ENCODE data around the gene SKAP1. TPM values are rescaled to one million over a fixed set of nuclear protein-coding genes. Genes with fewer than 3 reads are reported as not detected.

The SKAP1 gene
- total RNA-seq, 1 donor from 2014 or later, result 25.3 TPM

GRCh38 chr17:48152289-48152688 is 277.7 kb downstream of the SKAP1 start:
- intact Hi-C loops (cut with micrococcal nuclease), result loop anchor here (10.0 kb wide), 1 partner anchor 443 kb away; the partner anchor contains the start of genes HOXB3 and HOXB5

GRCh38 chr17:48151220-48151619 is 278.8 kb downstream of the SKAP1 start:
- intact Hi-C loops (cut with micrococcal nuclease), result loop anchor here (10.0 kb wide), 1 partner anchor 444 kb away; the partner anchor contains the start of genes HOXB3 and HOXB5
- H3K4me1 Mint-ChIP-seq, result no peaks in the 10 kb centered on the region
- no peaks in the 10 kb centered on the region for H3K27me3 Mint-ChIP-seq
- POLR2A ChIA-PET, result no interaction called here
- peaks cover 33% of the 10 kb centered on the region for H3K36me3 Mint-ChIP-seq (ENCODE audit: low read depth)
- DNase-seq (no peak), ATAC-seq (ENCODE audit: low read depth) (no peak)
- no peak overlapping the region for H3K4me3 Mint-ChIP-seq
- H3K27ac Mint-ChIP-seq, result no peak overlapping the region
- no peaks in the 10 kb centered on the region for H3K9me3 Mint-ChIP-seq
- TF ChIP-seq, protein P1, sequence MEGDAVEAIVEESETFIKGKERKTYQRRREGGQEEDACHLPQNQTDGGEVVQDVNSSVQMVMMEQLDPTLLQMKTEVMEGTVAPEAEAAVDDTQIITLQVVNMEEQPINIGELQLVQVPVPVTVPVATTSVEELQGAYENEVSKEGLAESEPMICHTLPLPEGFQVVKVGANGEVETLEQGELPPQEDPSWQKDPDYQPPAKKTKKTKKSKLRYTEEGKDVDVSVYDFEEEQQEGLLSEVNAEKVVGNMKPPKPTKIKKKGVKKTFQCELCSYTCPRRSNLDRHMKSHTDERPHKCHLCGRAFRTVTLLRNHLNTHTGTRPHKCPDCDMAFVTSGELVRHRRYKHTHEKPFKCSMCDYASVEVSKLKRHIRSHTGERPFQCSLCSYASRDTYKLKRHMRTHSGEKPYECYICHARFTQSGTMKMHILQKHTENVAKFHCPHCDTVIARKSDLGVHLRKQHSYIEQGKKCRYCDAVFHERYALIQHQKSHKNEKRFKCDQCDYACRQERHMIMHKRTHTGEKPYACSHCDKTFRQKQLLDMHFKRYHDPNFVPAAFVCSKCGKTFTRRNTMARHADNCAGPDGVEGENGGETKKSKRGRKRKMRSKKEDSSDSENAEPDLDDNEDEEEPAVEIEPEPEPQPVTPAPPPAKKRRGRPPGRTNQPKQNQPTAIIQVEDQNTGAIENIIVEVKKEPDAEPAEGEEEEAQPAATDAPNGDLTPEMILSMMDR (IDR thresholded peaks at IDR 0.05), result no peak
- CTCF ChIA-PET, result interaction anchor here (0.6 kb wide), 1 partner anchor 124 kb away, joined by 3 read pairs; no protein-coding TSS in a partner anchor

More at GRCh38 chr17:48152289-48152688, 277.7 kb downstream of the SKAP1 start:
- DNase-seq (no peak), ATAC-seq (ENCODE audit: low read depth) (no peak)
- Mint-ChIP-seq H3K27me3 (no peaks in the 10 kb centered on the region), H3K36me3 (ENCODE audit: low read depth) (peaks cover 34% of the 10 kb centered on the region), H3K4me1 (no peaks in the 10 kb centered on the region), H3K4me3 (no peak overlapping the region), H3K9me3 (no peaks in the 10 kb centered on the region), H3K27ac (no peak overlapping the region)
- ChIA-PET CTCF (no interaction called here), POLR2A (no interaction called here)
- TF ChIP-seq, protein P1 (IDR thresholded peaks at IDR 0.05), result no peak

- peaks cover 31% of the 10 kb centered on the region for H3K36me3 Mint-ChIP-seq (ENCODE audit: low read depth)
- TF ChIP-seq, protein P1 (IDR thresholded peaks at IDR 0.05), result no peak
Measured at GRCh38 chr17:48150597-48151001, 279.4 kb downstream of the SKAP1 start.

GRCh38 chr17:48149787-48150463 is 280.1 kb downstream of the SKAP1 start:
- ChIA-PET POLR2A (no interaction called here), CTCF (no interaction called here)
- Mint-ChIP-seq H3K4me3 (no peak overlapping the region), H3K27ac (no peak overlapping the region), H3K36me3 (ENCODE audit: low read depth) (peaks cover 33% of the 10 kb centered on the region), H3K4me1 (no peaks in the 10 kb centered on the region), H3K9me3 (no peaks in the 10 kb centered on the region), H3K27me3 (no peaks in the 10 kb centered on the region)
- intact Hi-C loops (cut with micrococcal nuclease), result loop anchor here (10.0 kb wide), 1 partner anchor 445 kb away; the partner anchor contains the start of genes HOXB3 and HOXB5
- TF ChIP-seq, protein P1 (IDR thresholded peaks at IDR 0.05), result no peak
- no peak for ATAC-seq (ENCODE audit: low read depth)
- DNase-seq, result no peak

More at GRCh38 chr17:48150597-48151001, 279.4 kb downstream of the SKAP1 start:
- Mint-ChIP-seq H3K4me3 (no peak overlapping the region), H3K27ac (no peak overlapping the region), H3K4me1 (no peaks in the 10 kb centered on the region), H3K27me3 (no peaks in the 10 kb centered on the region), H3K9me3 (no peaks in the 10 kb centered on the region)
- DNase-seq, result no peak
- POLR2A ChIA-PET, result no interaction called here
- intact Hi-C loops (cut with micrococcal nuclease), result loop anchor here (10.0 kb wide), 1 partner anchor 444 kb away; the partner anchor contains the start of genes HOXB3 and HOXB5
- ATAC-seq (ENCODE audit: low read depth), result no peak
- CTCF ChIA-PET, result no interaction called here

GRCh38 chr17:48148854-48149786 is 280.9 kb downstream of the SKAP1 start:
- ChIA-PET POLR2A (no interaction called here), CTCF (no interaction called here)
- Mint-ChIP-seq H3K27ac (no peak overlapping the region), H3K4me1 (no peaks in the 10 kb centered on the region), H3K4me3 (no peak overlapping the region), H3K9me3 (no peaks in the 10 kb centered on the region), H3K36me3 (ENCODE audit: low read depth) (peaks cover 29% of the 10 kb centered on the region), H3K27me3 (no peaks in the 10 kb centered on the region)
- intact Hi-C loops (cut with micrococcal nuclease), result no loop called here
- ATAC-seq (ENCODE audit: low read depth) (no peak), DNase-seq (no peak)
- TF ChIP-seq, protein P1 (IDR thresholded peaks at IDR 0.05), result no peak
